ENCODE results near the gene NPAS3.

NPAS3 gene

DNA sequence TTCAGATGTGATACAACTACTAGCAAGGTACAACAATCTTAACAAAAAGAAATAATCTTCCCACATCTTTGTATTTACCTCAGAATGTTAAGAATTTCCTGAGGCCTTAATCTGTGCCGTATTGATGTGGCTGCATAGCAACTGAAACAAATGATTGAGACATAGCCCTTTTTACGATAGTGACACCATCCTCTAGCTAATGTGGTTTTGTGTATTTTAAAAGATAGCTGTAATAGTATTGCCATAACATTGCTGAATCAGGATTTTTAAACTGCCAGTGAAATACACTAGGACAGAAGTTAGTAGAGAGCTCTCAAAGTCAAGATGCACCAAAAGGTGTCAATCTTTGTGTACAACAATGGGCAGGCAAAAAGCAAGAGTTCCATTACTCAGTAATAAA is 11.9 kb downstream of the NPAS3 start:
- TF ChIP-seq, protein P1, sequence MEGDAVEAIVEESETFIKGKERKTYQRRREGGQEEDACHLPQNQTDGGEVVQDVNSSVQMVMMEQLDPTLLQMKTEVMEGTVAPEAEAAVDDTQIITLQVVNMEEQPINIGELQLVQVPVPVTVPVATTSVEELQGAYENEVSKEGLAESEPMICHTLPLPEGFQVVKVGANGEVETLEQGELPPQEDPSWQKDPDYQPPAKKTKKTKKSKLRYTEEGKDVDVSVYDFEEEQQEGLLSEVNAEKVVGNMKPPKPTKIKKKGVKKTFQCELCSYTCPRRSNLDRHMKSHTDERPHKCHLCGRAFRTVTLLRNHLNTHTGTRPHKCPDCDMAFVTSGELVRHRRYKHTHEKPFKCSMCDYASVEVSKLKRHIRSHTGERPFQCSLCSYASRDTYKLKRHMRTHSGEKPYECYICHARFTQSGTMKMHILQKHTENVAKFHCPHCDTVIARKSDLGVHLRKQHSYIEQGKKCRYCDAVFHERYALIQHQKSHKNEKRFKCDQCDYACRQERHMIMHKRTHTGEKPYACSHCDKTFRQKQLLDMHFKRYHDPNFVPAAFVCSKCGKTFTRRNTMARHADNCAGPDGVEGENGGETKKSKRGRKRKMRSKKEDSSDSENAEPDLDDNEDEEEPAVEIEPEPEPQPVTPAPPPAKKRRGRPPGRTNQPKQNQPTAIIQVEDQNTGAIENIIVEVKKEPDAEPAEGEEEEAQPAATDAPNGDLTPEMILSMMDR (IDR thresholded peaks at IDR 0.05; ENCODE audit: low read depth, low read length) = no peak
- no peak for TF ChIP-seq EZH2phosphoT487 (IDR thresholded peaks at IDR 0.05; ENCODE audit: low read depth)

DNA sequence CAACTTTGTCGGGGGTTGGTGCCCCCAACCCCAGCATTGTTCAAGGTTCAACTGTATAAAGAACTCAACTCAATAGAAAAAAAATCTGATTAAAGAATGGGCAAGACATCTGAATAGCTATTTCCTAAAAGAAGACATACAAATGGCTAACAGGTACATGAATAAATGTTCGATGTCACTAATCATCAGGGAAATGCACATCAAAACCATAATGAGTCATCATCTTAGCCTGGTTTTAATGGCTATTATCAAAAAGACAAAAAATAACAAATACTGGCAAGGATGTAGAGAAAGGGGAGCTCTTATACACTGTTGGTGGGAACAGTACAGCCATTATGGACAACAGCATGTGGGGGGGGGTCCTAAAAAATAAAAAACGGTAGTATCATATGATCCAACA is 28.7 kb downstream of the NPAS3 start:
- TF ChIP-seq, protein P1 (IDR thresholded peaks at IDR 0.05; ENCODE audit: low read depth, low read length) = no peak
- no peak for TF ChIP-seq EZH2phosphoT487 (IDR thresholded peaks at IDR 0.05; ENCODE audit: low read depth)
- Histone ChIP-seq H3K27ac (ENCODE audit: low read length) (no peak overlapping the region), H3K4me3 (ENCODE audit: low read length) (no peak overlapping the region), H3K4me1 (ENCODE audit: low read length) (no peaks in the 10 kb centered on the region), H3K4me2 (ENCODE audit: low read length) (no peak overlapping the region), H3K9ac (ENCODE audit: low read length) (no peak overlapping the region), H3K36me3 (replicated peaks; ENCODE audit: low read depth, low read length) (no peaks in the 10 kb centered on the region), H3K27me3 (ENCODE audit: low read depth, low read length) (no peaks in the 10 kb centered on the region), H4K20me1 (ENCODE audit: insufficient read depth, low read length) (no peaks in the 10 kb centered on the region), H3K9me3 (ENCODE audit: insufficient read depth, low read length) (no peaks in the 10 kb centered on the region), H3K79me2 (ENCODE audit: low read length) (no peaks in the 10 kb centered on the region), H2AFZ (ENCODE audit: low read depth, low read length) (no peak overlapping the region)

More for the DNA sequence above, 11.9 kb downstream of the NPAS3 start:
- H4K20me1 ChIP-seq (ENCODE audit: insufficient read depth, low read length) = no peaks in the 10 kb centered on the region
- H3K9ac ChIP-seq (ENCODE audit: low read length) = no peak overlapping the region
- no peaks in the 10 kb centered on the region for H3K9me3 ChIP-seq (ENCODE audit: insufficient read depth, low read length)
- no peak overlapping the region for H3K4me3 ChIP-seq (ENCODE audit: low read length)
- no peaks in the 10 kb centered on the region for H3K27me3 ChIP-seq (ENCODE audit: low read depth, low read length)
- H3K4me1 ChIP-seq (ENCODE audit: low read length) = no peaks in the 10 kb centered on the region
- H3K79me2 ChIP-seq (ENCODE audit: low read length) = no peaks in the 10 kb centered on the region
- H3K27ac ChIP-seq (ENCODE audit: low read length) = no peak overlapping the region
- H3K36me3 ChIP-seq (replicated peaks; ENCODE audit: low read depth, low read length) = no peaks in the 10 kb centered on the region
- no peak overlapping the region for H2AFZ ChIP-seq (ENCODE audit: low read depth, low read length)
- H3K4me2 ChIP-seq (ENCODE audit: low read length) = no peak overlapping the region

DNA sequence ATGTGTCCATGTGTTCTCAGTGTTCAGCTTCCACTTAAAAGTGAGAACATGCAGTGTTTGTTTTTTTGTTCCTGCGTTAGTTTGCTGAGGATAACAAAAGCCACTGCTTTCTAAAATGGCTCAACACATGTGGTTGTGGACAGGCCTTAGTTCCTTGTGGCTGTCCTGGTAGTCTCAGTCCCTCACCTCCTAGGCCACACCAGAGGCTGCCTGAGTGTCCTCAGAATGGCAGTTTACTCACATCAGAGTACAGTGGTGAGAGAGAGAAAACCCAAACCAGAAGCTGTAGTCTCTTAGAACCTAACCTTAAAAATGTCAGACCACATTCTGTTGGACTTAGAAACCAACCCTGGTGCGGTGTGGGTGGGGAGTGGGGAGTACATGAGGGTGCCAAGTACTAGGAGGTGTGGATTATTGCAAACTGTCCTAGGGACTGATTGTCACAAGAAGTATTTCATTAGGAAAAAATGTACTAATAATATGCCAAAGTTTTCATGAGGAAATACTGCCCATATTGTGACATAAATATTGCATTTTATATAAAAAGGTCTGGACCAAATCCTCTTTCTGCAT is 30.4 kb downstream of the NPAS3 start:
- H2AFZ ChIP-seq (ENCODE audit: low read depth, low read length) = no peak overlapping the region
- H4K20me1 ChIP-seq (ENCODE audit: insufficient read depth, low read length) = no peaks in the 10 kb centered on the region
- no peak overlapping the region for H3K27ac ChIP-seq (ENCODE audit: low read length)
- H3K36me3 ChIP-seq (replicated peaks; ENCODE audit: low read depth, low read length) = no peaks in the 10 kb centered on the region
- no peak overlapping the region for H3K9ac ChIP-seq (ENCODE audit: low read length)
- no peaks in the 10 kb centered on the region for H3K9me3 ChIP-seq (ENCODE audit: insufficient read depth, low read length)
- TF ChIP-seq EZH2phosphoT487 (IDR thresholded peaks at IDR 0.05; ENCODE audit: low read depth) = no peak
- TF ChIP-seq, protein P1 (IDR thresholded peaks at IDR 0.05; ENCODE audit: low read depth, low read length) = no peak
- H3K27me3 ChIP-seq (ENCODE audit: low read depth, low read length) = no peaks in the 10 kb centered on the region
- H3K79me2 ChIP-seq (ENCODE audit: low read length) = no peaks in the 10 kb centered on the region
- no peaks in the 10 kb centered on the region for H3K4me1 ChIP-seq (ENCODE audit: low read length)
- no peak overlapping the region for H3K4me3 ChIP-seq (ENCODE audit: low read length)
- no peak overlapping the region for H3K4me2 ChIP-seq (ENCODE audit: low read length)

DNA sequence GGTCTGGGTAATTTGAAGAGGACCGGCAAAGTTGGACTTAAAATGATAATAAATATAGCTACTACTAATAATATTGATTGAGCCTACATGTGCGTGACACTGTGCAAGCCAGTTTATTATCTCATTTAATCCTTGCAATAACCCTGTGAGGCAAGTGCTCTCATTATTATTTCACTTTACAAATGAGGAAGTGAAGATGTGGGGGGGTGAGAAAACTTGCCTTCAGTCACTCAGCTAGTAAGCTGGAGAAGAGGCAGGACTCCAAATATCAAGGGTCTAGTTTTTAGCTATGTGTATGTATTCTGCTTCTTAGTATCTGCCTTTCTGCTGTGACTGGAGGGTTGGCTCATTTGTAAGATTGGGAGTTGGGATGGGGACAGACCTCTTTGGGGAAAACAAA is 39.2 kb downstream of the NPAS3 start:
- H3K4me2 ChIP-seq (ENCODE audit: low read length) = no peak overlapping the region
- no peak overlapping the region for H2AFZ ChIP-seq (ENCODE audit: low read depth, low read length)
- no peak overlapping the region for H3K27ac ChIP-seq (ENCODE audit: low read length)
- no peaks in the 10 kb centered on the region for H3K9me3 ChIP-seq (ENCODE audit: insufficient read depth, low read length)
- TF ChIP-seq, protein P1 (IDR thresholded peaks at IDR 0.05; ENCODE audit: low read depth, low read length) = no peak
- TF ChIP-seq EZH2phosphoT487 (IDR thresholded peaks at IDR 0.05; ENCODE audit: low read depth) = no peak
- no peaks in the 10 kb centered on the region for H3K27me3 ChIP-seq (ENCODE audit: low read depth, low read length)
- H3K79me2 ChIP-seq (ENCODE audit: low read length) = no peaks in the 10 kb centered on the region
- H3K36me3 ChIP-seq (replicated peaks; ENCODE audit: low read depth, low read length) = no peaks in the 10 kb centered on the region
- no peaks in the 10 kb centered on the region for H3K4me1 ChIP-seq (ENCODE audit: low read length)
- H4K20me1 ChIP-seq (ENCODE audit: insufficient read depth, low read length) = no peaks in the 10 kb centered on the region
- H3K9ac ChIP-seq (ENCODE audit: low read length) = no peak overlapping the region
- H3K4me3 ChIP-seq (ENCODE audit: low read length) = no peak overlapping the region

Measured in OCI-LY3 (cell line).